ENCODE results near the gene GIGYF2. TPM values are rescaled to one million over a fixed set of nuclear protein-coding genes. Genes with fewer than 3 reads are reported as not detected.

GIGYF2 gene
- total RNA-seq, 2 experiments from 2014 or later, result 52.5 to 55.5 TPM

GRCh38 chr2:232884001-232884421, 186.9 kb downstream of the GIGYF2 start:
- Mint-ChIP-seq H3K4me3 (no peak overlapping the region), H3K4me1 (ENCODE audit: low read depth) (no peaks in the 10 kb centered on the region), H3K36me3 (ENCODE audit: low read depth) (no peaks in the 10 kb centered on the region), H3K27ac (no peak overlapping the region), H3K27me3 (peaks cover under 1% of the 10 kb centered on the region), H3K9me3 (no peaks in the 10 kb centered on the region)
- Histone ChIP-seq H3K27ac (ENCODE audit: low read depth in 1 of 2, low read length in 2 of 2) (no peak overlapping the region), H3K4me3 (ENCODE audit: low read length) (no peak overlapping the region), H3K4me1 (ENCODE audit: insufficient read depth, low read length) (no peaks in the 10 kb centered on the region), H3K36me3 (ENCODE audit: insufficient read depth, low read length) (no peaks in the 10 kb centered on the region), H3K27me3 (ENCODE audit: control insufficient read depth in 1 of 2, insufficient read depth in 2 of 2, low read length in 2 of 2) (no peaks in the 10 kb centered on the region), H3K9me3 (ENCODE audit: control insufficient read depth in 1 of 2, insufficient read depth in 1 of 2, low read length in 2 of 2) (no peaks in the 10 kb centered on the region)
- no peak for TF ChIP-seq CTCF (IDR thresholded peaks at IDR 0.05)
- DNase-seq, result no peak
- intact Hi-C loops (cut with DNase I, micrococcal nuclease), result no loop called here
- ChIA-PET CTCF (interaction anchor here (1.2 kb wide), 1 partner anchor 368 kb away, joined by 3 read pairs; the partner anchor contains the start of gene ATG16L1), POLR2A (no interaction called here)
- ATAC-seq (ENCODE audit: poor library complexity), result no peak

- Mint-ChIP-seq H3K9me3 (no peaks in the 10 kb centered on the region), H3K27me3 (peaks cover 3% of the 10 kb centered on the region), H3K36me3 (ENCODE audit: low read depth) (no peaks in the 10 kb centered on the region), H3K4me3 (no peak overlapping the region), H3K4me1 (ENCODE audit: low read depth) (no peaks in the 10 kb centered on the region), H3K27ac (no peak overlapping the region)
- H3K4me3 ChIP-seq (ENCODE audit: low read length), result no peak overlapping the region
- no peaks in the 10 kb centered on the region for H3K36me3 ChIP-seq (ENCODE audit: insufficient read depth, low read length)
- H3K9me3 ChIP-seq (ENCODE audit: control insufficient read depth in 1 of 2, insufficient read depth in 1 of 2, low read length in 2 of 2), result no peaks in the 10 kb centered on the region
- no peak for TF ChIP-seq CTCF (IDR thresholded peaks at IDR 0.05)
- ChIA-PET POLR2A (no interaction called here), CTCF (no interaction called here)
- no peak overlapping the region for H3K27ac ChIP-seq (ENCODE audit: low read depth in 1 of 2, low read length in 2 of 2)
- intact Hi-C loops (cut with DNase I, micrococcal nuclease), result no loop called here
- ATAC-seq (ENCODE audit: poor library complexity) (no peak), DNase-seq (no peak)
- no peaks in the 10 kb centered on the region for H3K4me1 ChIP-seq (ENCODE audit: insufficient read depth, low read length)
- H3K27me3 ChIP-seq (ENCODE audit: control insufficient read depth in 1 of 2, insufficient read depth in 2 of 2, low read length in 2 of 2), result no peaks in the 10 kb centered on the region
Measured at GRCh38 chr2:232884549-232885263, 187.6 kb downstream of the GIGYF2 start.

- ChIA-PET POLR2A (no interaction called here), CTCF (no interaction called here)
- Mint-ChIP-seq H3K4me3 (no peak overlapping the region), H3K4me1 (ENCODE audit: low read depth) (no peaks in the 10 kb centered on the region), H3K27me3 (peaks cover 5% of the 10 kb centered on the region), H3K27ac (no peak overlapping the region), H3K36me3 (ENCODE audit: low read depth) (no peaks in the 10 kb centered on the region), H3K9me3 (no peaks in the 10 kb centered on the region)
- Histone ChIP-seq H3K9me3 (ENCODE audit: control insufficient read depth in 1 of 2, insufficient read depth in 1 of 2, low read length in 2 of 2) (no peaks in the 10 kb centered on the region), H3K4me1 (ENCODE audit: insufficient read depth, low read length) (no peaks in the 10 kb centered on the region), H3K36me3 (ENCODE audit: insufficient read depth, low read length) (no peaks in the 10 kb centered on the region), H3K4me3 (ENCODE audit: low read length) (no peak overlapping the region), H3K27ac (ENCODE audit: low read depth in 1 of 2, low read length in 2 of 2) (no peak overlapping the region), H3K27me3 (ENCODE audit: control insufficient read depth in 1 of 2, insufficient read depth in 2 of 2, low read length in 2 of 2) (no peaks in the 10 kb centered on the region)
- intact Hi-C loops (cut with DNase I, micrococcal nuclease), result no loop called here
- ATAC-seq (ENCODE audit: poor library complexity) (no peak), DNase-seq (no peak)
- TF ChIP-seq CTCF (IDR thresholded peaks at IDR 0.05), result no peak
Measured at GRCh38 chr2:232885264-232885961, 188.3 kb downstream of the GIGYF2 start.

Measured in CD4-positive, alpha-beta T cell (primary cell).